GM23338 (cell line): ENCODE results near the gene PDCD1. TPM values are rescaled to one million over a fixed set of nuclear protein-coding genes. Genes with fewer than 3 reads are reported as not detected.

Experiments
- ATAC-seq: fragments of 200-7000 bp; cut with Tn5 transposase; 3 replicates; pipeline ENCODE4 v1.9.1; 2020
- DNase-seq: peaks from one replicate; pipeline ENCODE4 v3.0.0-alpha.2; 2015; ENCODE audit warnings: low spot score
- H2AFZ ChIP-seq: fragments of 200-600 bp; sonication (generic); 2 replicates; pipeline ENCODE4 v1.8.0; 2016; ENCODE audit warnings: antibody characterized with exemption, mild to moderate bottlenecking, moderate library complexity
- H3F3A ChIP-seq: fragments of 200-600 bp; sonication (generic); replicated peaks from 2 replicates; pipeline ENCODE4 v1.8.0; 2017; ENCODE audit warnings: antibody characterized with exemption, mixed run types, low read depth
- H3K27ac ChIP-seq: fragments of 200-600 bp; sonication (generic); 2 replicates; pipeline ENCODE4 v1.6.1; 2016; ENCODE audit warnings: low read depth
- H3K27me3 ChIP-seq: fragments of 200-600 bp; sonication (generic); 2 replicates; pipeline ENCODE4 v1.8.0; 2016; ENCODE audit warnings: mild to moderate bottlenecking, mixed run types, moderate library complexity; ENCODE audit not compliant: insufficient read depth
- H3K36me3 ChIP-seq: fragments of 200-600 bp; sonication (generic); 2 replicates; pipeline ENCODE4 v1.8.0; 2016; ENCODE audit warnings: mild to moderate bottlenecking; ENCODE audit not compliant: insufficient read depth
- H3K4me1 ChIP-seq: fragments of 200-600 bp; sonication (generic); 2 replicates; pipeline ENCODE4 v1.8.0; 2016; ENCODE audit warnings: mild to moderate bottlenecking, moderate library complexity; ENCODE audit not compliant: insufficient read depth
- H3K4me2 ChIP-seq: fragments of 200-600 bp; sonication (generic); 2 replicates; pipeline ENCODE4 v1.7.1; 2017; ENCODE audit warnings: mixed run types
- H3K4me3 ChIP-seq: fragments of 200-600 bp; sonication (generic); 2 replicates; pipeline ENCODE4 v1.6.1; 2016; ENCODE audit warnings: mixed run types
- H3K79me2 ChIP-seq: fragments of 200-600 bp; sonication (generic); replicated peaks from 2 replicates; pipeline ENCODE4 v1.8.0; 2017; ENCODE audit warnings: mild to moderate bottlenecking; ENCODE audit not compliant: insufficient read depth
- H3K9me2 ChIP-seq: fragments of 200-600 bp; sonication (generic); 2 replicates; pipeline ENCODE4 v1.8.0; 2017; ENCODE audit not compliant: insufficient read depth
- H4K20me1 ChIP-seq: fragments of 200-600 bp; sonication (generic); replicated peaks from 2 replicates; pipeline ENCODE4 v1.8.0; 2017; ENCODE audit warnings: mild to moderate bottlenecking; ENCODE audit not compliant: insufficient read depth
- H3K27ac Mint-ChIP-seq: 2 replicates; pipeline ENCODE4 v1.8.0; 2020; ENCODE audit warnings: inconsistent platforms, mild to moderate bottlenecking, moderate library complexity, mixed read lengths
- H3K27me3 Mint-ChIP-seq: 3 replicates; pipeline ENCODE4 v1.8.0; 2022; ENCODE audit warnings: low read depth, mild to moderate bottlenecking, moderate library complexity, mixed read lengths, inconsistent platforms; ENCODE audit not compliant: insufficient read depth, poor library complexity
- H3K36me3 Mint-ChIP-seq: 3 replicates; pipeline ENCODE4 v1.8.0; 2021; ENCODE audit warnings: low read depth, mild to moderate bottlenecking, inconsistent platforms, moderate library complexity, mixed read lengths
- H3K4me1 Mint-ChIP-seq: 3 replicates; pipeline ENCODE4 v1.8.0; 2020; ENCODE audit warnings: mild to moderate bottlenecking, inconsistent platforms, mixed read lengths
- H3K4me3 Mint-ChIP-seq: 3 replicates; pipeline ENCODE4 v1.8.0; 2021; ENCODE audit warnings: moderate library complexity, mild to moderate bottlenecking, inconsistent platforms, mixed read lengths
- H3K9me3 Mint-ChIP-seq: 3 replicates; pipeline ENCODE4 v1.8.0; 2020; ENCODE audit warnings: moderate library complexity, mild to moderate bottlenecking, inconsistent platforms, mixed read lengths
- EZH2 ChIP-seq: fragments of 200-600 bp; sonication (generic); IDR thresholded peaks from one replicate; pipeline ENCODE4 v1.8.0; 2017; ENCODE audit warnings: antibody characterized with exemption, mild to moderate bottlenecking, low read depth; ENCODE audit not compliant: unreplicated experiment
- EZH2phosphoT487 ChIP-seq: fragments of 200-600 bp; sonication (generic); IDR thresholded peaks from one replicate; pipeline ENCODE4 v1.8.1; 2018; ENCODE audit warnings: antibody characterized with exemption; ENCODE audit not compliant: unreplicated experiment
- JUNB ChIP-seq: IDR thresholded peaks from one replicate; pipeline ENCODE4 v1.6.1; 2016; ENCODE audit warnings: antibody characterized with exemption; ENCODE audit not compliant: unreplicated experiment
- NANOG ChIP-seq: IDR thresholded peaks from 2 replicates; pipeline ENCODE4 v1.6.1; 2016; ENCODE audit warnings: antibody characterized with exemption, borderline replicate concordance
- POLR2AphosphoS5 ChIP-seq: IDR thresholded peaks from 2 replicates; pipeline ENCODE4 v1.6.1; 2016; ENCODE audit warnings: antibody characterized with exemption, low read depth
- STAT1 ChIP-seq: IDR thresholded peaks from one replicate; pipeline ENCODE4 v1.6.1; 2016; ENCODE audit warnings: antibody characterized with exemption; ENCODE audit not compliant: unreplicated experiment
- ZNF114 ChIP-seq: fragments of 250-450 bp; sonication (Bioruptor Pico); IDR thresholded peaks from 2 replicates; pipeline ENCODE4 v1.5.0; 2020; ENCODE audit warnings: mild to moderate bottlenecking, moderate library complexity
- polyA plus RNA-seq: library from polyadenylated mRNA; unstranded; fragments of >200 nt; fragmentation: Nextera tagmentation; extraction: Ambion mirVana; gene quantifications from 2 replicates; pipeline ENCODE4 v1.2.1, GENCODE V29; 2016
- total RNA-seq: library from RNA; depleted of rRNA; stranded (reverse); fragments of >200 nt; shearing (Covaris generic); gene quantifications from 2 replicates; pipeline ENCODE4 v1.2.3, GENCODE V29; 2014
- TF ChIP-seq, protein P1 (sequence below): IDR thresholded peaks from 2 replicates; pipeline ENCODE4 v1.6.1; 2016; ENCODE audit warnings: antibody characterized with exemption
- TF ChIP-seq, protein P2 (sequence below): fragments of 250-450 bp; sonication (Bioruptor Pico); IDR thresholded peaks from 2 replicates; pipeline ENCODE4 v1.5.0; 2020; ENCODE audit warnings: mild to moderate bottlenecking, moderate library complexity

PDCD1 gene
- total and polyA plus RNA-seq, 2 experiments from 2014 or later, result 0.34 to 0.38 TPM

DNA sequence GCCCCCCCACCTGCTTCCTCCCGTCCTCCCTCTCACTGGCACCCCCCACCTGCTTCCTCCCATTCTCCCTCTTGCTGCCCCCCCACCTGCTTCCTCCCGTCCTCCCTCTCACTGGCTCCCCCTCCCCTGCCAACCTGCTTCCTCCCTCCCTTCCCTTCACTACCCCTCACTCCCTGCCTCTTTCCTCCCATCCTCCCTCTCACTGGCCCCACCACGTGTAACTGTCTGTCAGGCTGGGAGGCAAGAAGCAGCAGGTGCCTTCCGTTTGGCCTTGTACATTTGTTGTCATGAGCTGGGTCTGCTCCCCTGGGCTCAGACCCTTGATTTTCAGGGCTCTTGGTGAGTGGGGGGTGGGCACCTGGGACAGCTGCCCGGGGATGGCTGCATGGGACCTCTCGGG lies 29.9 kb upstream of the PDCD1 start (continued):
- TF ChIP-seq EZH2phosphoT487 (no peak), EZH2 (no peak), POLR2AphosphoS5 (no peak)

DNA sequence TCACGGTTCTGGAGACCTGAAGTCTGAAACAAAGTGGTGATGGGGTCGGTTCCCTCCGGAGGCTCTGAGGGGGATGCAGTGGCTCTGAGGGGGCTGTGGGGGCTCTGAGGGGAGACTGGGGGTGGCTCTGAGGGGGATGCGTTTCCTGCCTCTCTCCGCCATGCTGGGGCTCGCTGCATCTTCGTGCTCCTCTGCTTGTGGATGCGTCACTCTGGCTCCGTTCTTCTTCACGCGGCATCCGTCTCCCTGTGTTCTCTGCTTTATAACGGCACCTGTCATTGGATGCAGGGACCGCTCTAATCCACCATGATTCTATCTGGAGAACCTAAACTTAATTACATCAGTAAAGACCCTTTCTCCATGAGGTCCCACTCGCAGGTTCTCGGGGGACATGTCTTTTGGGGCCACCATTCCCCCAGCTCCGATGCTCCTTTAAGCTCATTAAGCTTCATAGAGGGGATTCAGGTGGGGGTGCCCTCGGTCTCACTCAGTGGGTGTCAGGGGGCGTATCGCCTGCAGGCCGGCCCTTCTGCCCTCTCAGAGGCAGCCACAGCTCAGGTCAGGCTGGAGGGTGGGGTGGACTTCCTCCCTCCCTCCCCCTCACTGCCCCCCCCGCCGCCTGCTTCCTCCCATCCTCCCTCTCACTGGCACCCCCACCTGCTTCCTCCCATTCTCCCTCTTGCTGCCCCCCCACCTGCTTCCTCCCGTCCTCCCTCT lies 29.3 kb upstream of the PDCD1 start:
- H3K4me1 Mint-ChIP-seq, result peaks cover 28% of the 10 kb centered on the region
- peaks cover 16% of the 10 kb centered on the region for H3K9me3 Mint-ChIP-seq
- H3K9me2 ChIP-seq, result no peaks in the 10 kb centered on the region

DNA sequence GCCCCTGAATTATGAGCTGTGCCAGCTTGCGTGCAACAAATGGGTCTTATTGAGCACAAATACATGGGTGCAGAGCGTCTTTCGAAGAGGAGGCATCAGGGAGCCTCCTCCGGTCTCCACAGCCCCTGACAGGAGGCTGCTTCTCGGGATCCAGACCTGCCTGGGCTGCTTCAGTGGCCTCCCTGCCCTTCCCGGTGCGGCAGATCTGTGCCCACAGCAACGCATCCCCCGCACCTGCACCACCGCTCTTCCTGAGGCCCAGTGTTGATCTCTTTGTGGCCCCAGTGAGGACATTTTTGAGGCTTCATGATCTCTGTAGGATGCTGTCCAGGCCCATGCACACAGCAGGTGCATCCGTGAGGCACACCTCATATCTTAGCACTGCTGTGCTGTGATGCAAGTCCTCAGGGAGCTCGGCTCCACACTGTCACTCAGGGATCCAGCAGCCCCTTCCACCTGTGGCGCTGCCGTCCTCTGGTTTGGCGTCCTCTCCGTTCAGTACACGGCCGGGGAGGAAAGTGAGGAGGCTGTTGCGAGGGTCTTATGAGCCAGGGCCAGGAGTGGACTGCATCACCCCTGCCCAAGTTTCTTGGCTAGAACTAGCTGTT lies 28.2 kb upstream of the PDCD1 start:
- Mint-ChIP-seq H3K36me3 (peaks cover 26% of the 10 kb centered on the region), H3K9me3 (peaks cover 16% of the 10 kb centered on the region), H3K27ac (no peak overlapping the region), H3K27me3 (peaks cover 17% of the 10 kb centered on the region), H3K4me3 (no peak overlapping the region), H3K4me1 (peaks cover 38% of the 10 kb centered on the region)
- Histone ChIP-seq H3K4me2 (no peak overlapping the region), H3K4me3 (no peak overlapping the region), H3K79me2 (no peaks in the 10 kb centered on the region), H3K9me2 (no peaks in the 10 kb centered on the region), H3K27ac (no peak overlapping the region), H4K20me1 (no peaks in the 10 kb centered on the region), H2AFZ (no peak overlapping the region), H3K27me3 (no peaks in the 10 kb centered on the region), H3K4me1 (peaks cover 19% of the 10 kb centered on the region), H3F3A (0 out of 2 replicates have a peak, but pooled peaks cover 3% of the 10 kb centered on the region), H3K36me3 (0 out of 2 replicates have a peak, but pooled peaks cover 2% of the 10 kb centered on the region)
- ATAC-seq (no peak), DNase-seq (no peak)
- TF ChIP-seq EZH2, result no peak
- TF ChIP-seq ZNF114, result no peak
- TF ChIP-seq, protein P1, sequence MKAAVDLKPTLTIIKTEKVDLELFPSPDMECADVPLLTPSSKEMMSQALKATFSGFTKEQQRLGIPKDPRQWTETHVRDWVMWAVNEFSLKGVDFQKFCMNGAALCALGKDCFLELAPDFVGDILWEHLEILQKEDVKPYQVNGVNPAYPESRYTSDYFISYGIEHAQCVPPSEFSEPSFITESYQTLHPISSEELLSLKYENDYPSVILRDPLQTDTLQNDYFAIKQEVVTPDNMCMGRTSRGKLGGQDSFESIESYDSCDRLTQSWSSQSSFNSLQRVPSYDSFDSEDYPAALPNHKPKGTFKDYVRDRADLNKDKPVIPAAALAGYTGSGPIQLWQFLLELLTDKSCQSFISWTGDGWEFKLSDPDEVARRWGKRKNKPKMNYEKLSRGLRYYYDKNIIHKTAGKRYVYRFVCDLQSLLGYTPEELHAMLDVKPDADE, result no peak
- TF ChIP-seq, protein P2, sequence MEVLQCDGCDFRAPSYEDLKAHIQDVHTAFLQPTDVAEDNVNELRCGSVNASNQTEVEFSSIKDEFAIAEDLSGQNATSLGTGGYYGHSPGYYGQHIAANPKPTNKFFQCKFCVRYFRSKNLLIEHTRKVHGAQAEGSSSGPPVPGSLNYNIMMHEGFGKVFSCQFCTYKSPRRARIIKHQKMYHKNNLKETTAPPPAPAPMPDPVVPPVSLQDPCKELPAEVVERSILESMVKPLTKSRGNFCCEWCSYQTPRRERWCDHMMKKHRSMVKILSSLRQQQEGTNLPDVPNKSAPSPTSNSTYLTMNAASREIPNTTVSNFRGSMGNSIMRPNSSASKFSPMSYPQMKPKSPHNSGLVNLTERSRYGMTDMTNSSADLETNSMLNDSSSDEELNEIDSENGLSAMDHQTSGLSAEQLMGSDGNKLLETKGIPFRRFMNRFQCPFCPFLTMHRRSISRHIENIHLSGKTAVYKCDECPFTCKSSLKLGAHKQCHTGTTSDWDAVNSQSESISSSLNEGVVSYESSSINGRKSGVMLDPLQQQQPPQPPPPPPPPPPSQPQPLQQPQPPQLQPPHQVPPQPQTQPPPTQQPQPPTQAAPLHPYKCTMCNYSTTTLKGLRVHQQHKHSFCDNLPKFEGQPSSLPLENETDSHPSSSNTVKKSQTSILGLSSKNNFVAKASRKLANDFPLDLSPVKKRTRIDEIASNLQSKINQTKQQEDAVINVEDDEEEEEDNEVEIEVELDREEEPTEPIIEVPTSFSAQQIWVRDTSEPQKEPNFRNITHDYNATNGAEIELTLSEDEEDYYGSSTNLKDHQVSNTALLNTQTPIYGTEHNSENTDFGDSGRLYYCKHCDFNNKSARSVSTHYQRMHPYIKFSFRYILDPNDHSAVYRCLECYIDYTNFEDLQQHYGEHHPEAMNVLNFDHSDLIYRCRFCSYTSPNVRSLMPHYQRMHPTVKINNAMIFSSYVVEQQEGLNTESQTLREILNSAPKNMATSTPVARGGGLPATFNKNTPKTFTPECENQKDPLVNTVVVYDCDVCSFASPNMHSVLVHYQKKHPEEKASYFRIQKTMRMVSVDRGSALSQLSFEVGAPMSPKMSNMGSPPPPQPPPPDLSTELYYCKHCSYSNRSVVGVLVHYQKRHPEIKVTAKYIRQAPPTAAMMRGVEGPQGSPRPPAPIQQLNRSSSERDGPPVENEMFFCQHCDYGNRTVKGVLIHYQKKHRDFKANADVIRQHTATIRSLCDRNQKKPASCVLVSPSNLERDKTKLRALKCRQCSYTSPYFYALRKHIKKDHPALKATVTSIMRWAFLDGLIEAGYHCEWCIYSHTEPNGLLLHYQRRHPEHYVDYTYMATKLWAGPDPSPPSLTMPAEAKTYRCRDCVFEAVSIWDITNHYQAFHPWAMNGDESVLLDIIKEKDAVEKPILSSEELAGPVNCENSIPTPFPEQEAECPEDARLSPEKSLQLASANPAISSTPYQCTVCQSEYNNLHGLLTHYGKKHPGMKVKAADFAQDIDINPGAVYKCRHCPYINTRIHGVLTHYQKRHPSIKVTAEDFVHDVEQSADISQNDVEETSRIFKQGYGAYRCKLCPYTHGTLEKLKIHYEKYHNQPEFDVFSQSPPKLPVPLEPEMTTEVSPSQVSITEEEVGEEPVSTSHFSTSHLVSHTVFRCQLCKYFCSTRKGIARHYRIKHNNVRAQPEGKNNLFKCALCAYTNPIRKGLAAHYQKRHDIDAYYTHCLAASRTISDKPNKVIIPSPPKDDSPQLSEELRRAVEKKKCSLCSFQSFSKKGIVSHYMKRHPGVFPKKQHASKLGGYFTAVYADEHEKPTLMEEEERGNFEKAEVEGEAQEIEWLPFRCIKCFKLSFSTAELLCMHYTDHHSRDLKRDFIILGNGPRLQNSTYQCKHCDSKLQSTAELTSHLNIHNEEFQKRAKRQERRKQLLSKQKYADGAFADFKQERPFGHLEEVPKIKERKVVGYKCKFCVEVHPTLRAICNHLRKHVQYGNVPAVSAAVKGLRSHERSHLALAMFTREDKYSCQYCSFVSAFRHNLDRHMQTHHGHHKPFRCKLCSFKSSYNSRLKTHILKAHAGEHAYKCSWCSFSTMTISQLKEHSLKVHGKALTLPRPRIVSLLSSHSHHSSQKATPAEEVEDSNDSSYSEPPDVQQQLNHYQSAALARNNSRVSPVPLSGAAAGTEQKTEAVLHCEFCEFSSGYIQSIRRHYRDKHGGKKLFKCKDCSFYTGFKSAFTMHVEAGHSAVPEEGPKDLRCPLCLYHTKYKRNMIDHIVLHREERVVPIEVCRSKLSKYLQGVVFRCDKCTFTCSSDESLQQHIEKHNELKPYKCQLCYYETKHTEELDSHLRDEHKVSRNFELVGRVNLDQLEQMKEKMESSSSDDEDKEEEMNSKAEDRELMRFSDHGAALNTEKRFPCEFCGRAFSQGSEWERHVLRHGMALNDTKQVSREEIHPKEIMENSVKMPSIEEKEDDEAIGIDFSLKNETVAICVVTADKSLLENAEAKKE (CRISPR knock-in tag), result no peak
- TF ChIP-seq JUNB, result no peak
- TF ChIP-seq POLR2AphosphoS5, result no peak
- no peak for TF ChIP-seq EZH2phosphoT487
- TF ChIP-seq STAT1, result no peak
- TF ChIP-seq NANOG, result no peak

More for the DNA sequence above, 29.3 kb upstream of the PDCD1 start:
- 0 out of 2 replicates have a peak, but pooled peaks cover 3% of the 10 kb centered on the region for H3F3A ChIP-seq
- H3K27ac Mint-ChIP-seq, result peak overlapping the region; percentile 66; the same call in 1 of the 2 replicates
- H3K36me3 Mint-ChIP-seq, result peaks cover 26% of the 10 kb centered on the region
- H2AFZ ChIP-seq, result no peak overlapping the region
- H3K27me3 Mint-ChIP-seq, result peaks cover 11% of the 10 kb centered on the region
- peaks cover 9% of the 10 kb centered on the region; the same call in 1 of the 2 replicates for H3K4me1 ChIP-seq
- H3K36me3 ChIP-seq, result 0 out of 2 replicates have a peak, but pooled peaks cover 2% of the 10 kb centered on the region
- peak overlapping the region; percentile 39; the same call in 2 of the 3 replicates for H3K4me3 Mint-ChIP-seq
- TF ChIP-seq EZH2, result no peak
- ATAC-seq (no peak; the same call in 2 of the 3 replicates), DNase-seq (no peak)
- no peaks in the 10 kb centered on the region for H3K79me2 ChIP-seq
- H3K4me2 ChIP-seq, result no peak overlapping the region
- H3K27ac ChIP-seq, result no peak overlapping the region
- no peak overlapping the region for H3K4me3 ChIP-seq
- H4K20me1 ChIP-seq, result no peaks in the 10 kb centered on the region; the same call in 1 of the 2 replicates
- no peaks in the 10 kb centered on the region for H3K27me3 ChIP-seq
